Measurements from ENCODE around the gene ELL2.
A peak's percentile ranks its signal among the peaks of the same experiment; 100 is the strongest.

Gene ELL2

DNA sequence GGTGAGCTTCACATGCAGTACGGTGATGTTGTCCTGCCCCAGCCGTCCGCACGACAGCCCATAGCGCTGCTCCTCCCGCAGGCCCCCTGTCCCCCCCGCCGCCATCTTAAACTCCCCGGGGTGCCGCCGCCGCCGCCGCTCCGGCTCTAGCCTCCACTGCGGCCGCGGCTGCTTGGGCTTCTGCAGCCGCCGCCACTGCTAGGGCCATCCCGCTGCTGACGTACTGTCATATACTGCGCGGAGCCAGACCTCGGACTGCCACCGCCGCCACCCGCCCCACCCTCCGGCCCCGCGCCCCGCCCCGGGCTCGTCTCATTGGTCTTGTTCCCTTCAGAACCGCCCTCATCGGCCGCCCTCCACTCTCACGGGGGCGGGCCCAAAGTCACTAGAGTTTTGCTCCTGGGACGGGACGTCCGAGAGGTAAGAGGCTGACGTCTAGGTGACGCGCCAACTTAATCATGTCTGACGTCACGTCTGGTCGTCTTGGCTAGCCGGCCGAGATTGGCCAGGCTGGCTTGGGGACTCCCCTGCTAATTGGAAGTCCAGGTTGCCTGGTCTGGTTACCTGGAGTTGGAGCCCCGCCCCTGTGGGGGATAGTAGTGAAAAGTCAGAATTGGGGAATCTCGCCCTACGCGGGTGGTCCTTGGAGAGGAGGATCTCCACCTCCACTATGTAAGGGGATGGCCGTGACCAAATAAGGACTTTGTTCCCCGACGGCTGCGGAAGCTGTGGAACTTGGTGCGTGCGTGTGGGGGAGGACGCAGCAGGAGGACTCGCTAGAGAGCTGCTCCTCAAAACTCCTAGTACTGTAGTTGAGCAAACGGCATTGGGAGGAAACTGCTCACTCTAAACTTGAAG lies at the start of gene ELL2:
TSS of gene ELL2 (minus strand) at position 235 of the 858 bp plus-strand sequence. CDS start at position 105, 130 bp downstream.
- DNase-seq (ENCODE audit: low spot score) = peak; percentile 99

GRCh38 chr5:96008987-96009647 lies 47.5 kb upstream of the ELL2 start:
- no peak for DNase-seq (ENCODE audit: low spot score)

GRCh38 chr5:96008487-96008886 lies 46.8 kb upstream of the ELL2 start:
- DNase-seq (ENCODE audit: low spot score) = no peak

- DNase-seq (ENCODE audit: low spot score) = no peak
These were observed 45.4 kb upstream of the ELL2 start for GRCh38 chr5:96007051-96007450.

- DNase-seq (ENCODE audit: low spot score) = no peak
These were observed 44.6 kb upstream of the ELL2 start for GRCh38 chr5:96006291-96006690.

- no peak for DNase-seq (ENCODE audit: low spot score)
These were observed 43.1 kb upstream of the ELL2 start for GRCh38 chr5:96004754-96005153.

DNA sequence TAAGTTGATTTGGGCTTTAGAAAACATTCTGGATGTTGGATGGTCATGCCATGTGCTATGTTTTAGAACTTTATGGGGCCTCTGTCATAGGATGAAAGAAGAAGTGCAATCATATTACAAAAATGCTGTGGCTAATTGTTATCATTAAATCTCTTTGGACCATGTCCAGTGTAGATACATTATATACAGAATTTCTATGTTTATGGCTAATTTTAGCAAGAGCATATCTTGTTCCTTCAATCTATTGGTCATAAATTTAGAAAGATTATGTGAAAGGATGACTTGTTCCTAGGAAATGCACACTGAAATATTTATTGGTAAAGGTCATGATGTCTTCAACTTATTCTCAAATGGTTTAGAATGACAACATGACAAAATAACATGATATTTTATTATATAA lies 42.4 kb upstream of the ELL2 start:
- no peak for DNase-seq (ENCODE audit: low spot score)

- DNase-seq (ENCODE audit: low spot score) = no peak
These were observed 39.6 kb upstream of the ELL2 start for GRCh38 chr5:96001262-96001661.

DNA sequence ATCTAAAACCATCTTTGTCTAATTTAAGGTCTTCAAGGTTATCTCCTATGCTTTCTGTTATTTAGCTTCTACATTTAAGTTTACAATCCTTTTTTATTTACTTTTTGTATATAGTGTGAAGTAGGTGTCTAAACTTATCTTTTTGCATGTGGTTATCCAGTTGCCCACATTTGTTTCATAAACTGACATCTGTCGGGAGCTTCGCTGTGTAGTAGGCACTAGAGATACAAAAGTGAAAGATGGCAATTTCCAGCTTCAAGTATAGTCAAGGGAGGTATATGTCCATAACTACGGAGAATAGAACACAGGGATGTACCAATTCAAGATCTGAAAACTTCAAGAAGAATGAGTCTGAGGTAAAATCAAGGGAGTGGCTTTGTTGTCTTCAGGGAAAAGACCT lies 38.7 kb upstream of the ELL2 start:
- DNase-seq (ENCODE audit: low spot score) = no peak

GRCh38 chr5:95996904-95997723 lies 35.5 kb upstream of the ELL2 start:
- no peak for DNase-seq (ENCODE audit: low spot score)

DNA sequence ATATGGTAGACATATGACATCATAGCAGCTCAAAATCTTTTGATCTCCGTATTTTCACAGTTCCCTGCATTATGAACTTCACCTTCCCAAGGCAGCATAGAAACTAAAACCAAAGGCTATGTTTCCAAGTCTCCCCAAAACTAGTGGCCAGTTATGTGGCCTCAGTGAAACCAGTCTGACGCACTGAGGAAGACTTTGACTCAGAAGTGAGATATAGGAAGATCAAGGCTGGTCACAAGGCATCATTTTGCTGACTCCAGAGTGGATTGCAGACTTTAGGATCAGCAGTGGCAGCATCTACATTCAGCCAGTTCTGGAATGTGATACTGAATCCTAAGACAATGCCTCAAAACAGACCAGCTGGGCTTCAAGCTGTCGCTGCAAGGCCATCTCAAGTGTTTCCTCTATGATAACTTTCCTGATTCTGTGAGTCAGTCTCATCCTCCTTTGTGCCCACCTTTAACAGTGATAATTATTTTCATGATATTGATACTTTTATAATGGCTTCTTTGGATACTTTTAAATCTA lies 34.4 kb upstream of the ELL2 start:
- no peak for DNase-seq (ENCODE audit: low spot score)

GRCh38 chr5:95993776-95994175 lies 32.1 kb upstream of the ELL2 start:
- DNase-seq (ENCODE audit: low spot score) = no peak

DNA sequence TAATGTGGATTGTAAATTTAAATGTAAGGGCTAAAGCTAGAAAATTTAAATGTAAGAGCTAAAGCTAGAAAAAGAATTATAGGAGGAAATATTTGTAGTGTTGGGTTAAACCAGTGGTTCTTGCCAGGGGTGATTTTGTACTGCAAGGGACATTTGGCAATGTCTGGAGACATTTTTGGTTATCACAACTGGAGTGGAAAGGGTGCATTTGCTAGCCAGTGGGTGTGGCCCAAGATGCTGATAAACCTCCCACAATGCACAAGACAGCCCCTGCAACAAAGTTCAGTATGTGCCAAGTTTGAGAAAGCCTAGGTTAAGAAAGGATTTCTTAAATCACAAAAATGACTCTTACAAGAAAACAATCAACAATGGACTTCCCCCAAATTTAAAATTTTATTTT lies 31.6 kb upstream of the ELL2 start:
- no peak for DNase-seq (ENCODE audit: low spot score)

DNA sequence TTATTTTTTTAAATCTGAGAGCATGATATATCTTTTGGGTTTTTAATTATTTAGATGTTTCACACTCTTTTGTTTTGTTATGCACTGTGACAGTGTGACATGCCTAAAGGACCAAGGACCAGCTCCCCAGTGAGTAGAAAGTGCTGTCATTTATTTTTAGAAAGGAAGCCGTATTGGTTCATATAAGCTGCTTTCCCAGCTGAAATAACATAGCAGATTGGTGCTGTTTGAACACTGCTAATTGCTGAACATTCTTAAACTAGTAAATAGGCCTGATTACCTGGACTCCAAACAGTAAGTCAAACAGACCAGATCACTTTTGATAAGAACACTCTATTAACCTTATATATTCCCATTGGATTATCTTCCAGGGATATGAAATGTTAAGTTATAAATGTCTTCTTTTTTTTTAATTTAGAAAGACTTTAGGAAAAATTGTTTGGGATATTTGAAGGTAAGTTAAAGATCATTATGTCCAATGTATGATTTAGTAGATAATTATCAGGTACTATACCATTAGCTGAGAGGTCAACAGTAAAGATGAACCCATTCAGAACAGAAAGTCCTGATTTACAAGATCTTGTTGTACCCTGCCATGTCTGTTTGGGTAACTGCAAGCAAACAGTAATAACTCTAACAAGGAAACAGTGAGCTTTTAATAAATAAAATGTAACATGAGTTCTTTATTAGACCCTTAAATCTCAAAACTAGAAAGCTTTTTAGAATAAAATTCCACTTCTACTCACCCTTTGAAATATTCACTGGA lies 27.8 kb upstream of the ELL2 start:
- no peak for DNase-seq (ENCODE audit: low spot score)

DNA sequence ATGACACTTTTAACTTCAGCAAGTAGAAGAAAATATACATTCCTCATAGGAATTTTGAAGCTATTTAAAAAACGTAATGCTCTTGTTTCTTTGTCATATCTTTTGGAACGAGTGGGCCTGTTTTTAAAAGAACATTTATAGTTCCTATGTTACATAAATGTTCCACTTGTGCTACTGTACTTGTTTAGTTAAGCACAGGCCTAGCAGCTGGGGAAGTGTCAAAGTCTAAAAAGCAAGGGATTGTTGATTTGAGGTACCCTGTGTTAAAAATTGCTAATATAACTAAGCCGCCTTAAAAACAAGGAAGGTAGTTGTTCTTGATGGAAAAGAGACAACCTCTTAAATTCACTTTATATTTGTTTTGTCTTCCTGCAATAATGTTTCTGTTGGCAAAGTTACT lies 27.2 kb upstream of the ELL2 start:
- no peak for DNase-seq (ENCODE audit: low spot score)

GRCh38 chr5:95988094-95988493 lies 26.4 kb upstream of the ELL2 start:
- no peak for DNase-seq (ENCODE audit: low spot score)

DNA sequence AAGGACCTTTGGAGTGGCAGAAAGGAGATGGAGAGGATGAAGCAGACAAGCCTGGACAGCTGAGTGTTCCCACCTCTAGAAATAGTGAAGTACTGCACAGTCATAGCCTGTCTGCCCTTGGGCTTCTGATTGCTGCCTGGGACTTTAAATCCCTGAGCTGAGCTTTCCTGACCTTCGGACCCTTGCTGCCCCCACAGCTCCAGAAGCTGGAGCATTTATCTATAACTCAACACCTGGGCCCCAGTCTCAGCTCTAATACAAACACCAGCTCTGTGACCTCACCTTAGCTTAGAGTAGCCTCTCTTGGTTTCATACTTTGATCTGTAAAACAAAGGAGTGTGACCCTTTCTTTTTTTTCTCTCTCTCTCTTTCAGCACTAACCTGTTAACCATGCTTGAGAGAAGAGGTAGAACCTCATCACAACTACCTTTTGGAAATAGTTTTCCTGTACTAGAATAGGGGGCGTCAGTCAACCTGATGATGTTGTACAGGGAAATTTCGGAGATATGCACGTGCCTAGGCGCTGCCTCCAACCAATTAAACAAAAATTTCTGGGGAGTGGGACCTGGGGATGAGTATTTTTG lies 25.4 kb upstream of the ELL2 start:
- DNase-seq (ENCODE audit: low spot score) = no peak

DNA sequence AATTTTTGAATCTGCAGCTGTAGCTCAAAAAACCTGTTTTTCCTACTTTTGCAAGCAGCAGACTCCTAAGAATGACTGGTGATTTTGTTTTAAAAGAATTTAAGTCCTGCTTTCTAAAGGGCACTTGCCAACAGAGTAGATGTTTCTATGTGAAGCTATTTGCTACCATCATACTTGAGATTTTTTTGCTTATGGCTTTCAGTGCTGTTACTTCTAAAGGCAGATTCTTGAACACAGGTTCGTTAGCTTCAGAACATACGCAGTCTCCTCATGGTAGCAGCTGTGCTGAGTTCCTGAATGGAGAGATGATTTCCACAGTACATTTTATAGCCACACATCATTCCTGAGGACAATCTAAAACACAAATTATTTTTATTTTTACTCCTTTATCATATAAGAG lies 24.4 kb upstream of the ELL2 start:
- DNase-seq (ENCODE audit: low spot score) = no peak

DNA sequence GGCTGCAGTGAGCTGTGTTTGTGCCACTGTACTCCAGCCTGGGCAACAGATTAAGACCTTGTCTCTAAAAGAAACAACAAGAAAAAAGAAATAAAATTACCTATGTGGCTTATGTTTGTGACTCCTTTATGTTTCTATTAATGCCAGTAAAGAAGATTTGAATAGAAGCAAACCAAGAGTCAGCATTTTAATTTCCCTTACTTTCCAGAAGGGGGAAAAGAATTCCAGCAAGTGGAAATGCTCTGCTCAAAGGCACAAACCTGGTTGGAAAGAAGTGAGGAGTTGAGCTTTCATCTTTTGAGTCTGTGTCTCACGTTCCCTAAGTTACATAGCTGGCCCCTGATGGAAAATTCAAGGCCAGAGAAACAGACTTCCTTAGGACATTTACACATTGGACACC lies 23.6 kb upstream of the ELL2 start:
- DNase-seq (ENCODE audit: low spot score) = no peak

GRCh38 chr5:95984287-95984938 lies 22.8 kb upstream of the ELL2 start:
- DNase-seq (ENCODE audit: low spot score) = no peak

- DNase-seq (ENCODE audit: low spot score) = no peak
These were observed 21.9 kb upstream of the ELL2 start for GRCh38 chr5:95983509-95983908.
